Ureter (tissue), 1 donor: ENCODE measurements around the gene EPB41L5. TPM values are rescaled to one million over a fixed set of nuclear protein-coding genes. Genes with fewer than 3 reads are reported as not detected.
"Not testable (repeated sequence)": the region's sequence is repeated elsewhere in the genome, so short reads cannot be mapped to it uniquely, and the experiment has no call there.

Source experiments
- DNase-seq: peaks from one replicate; pipeline ENCODE4 v3.0.0-alpha.2; 2020; ENCODE audit warnings: low spot score
- total RNA-seq: library from RNA; stranded (reverse); gene quantifications from one replicate; pipeline ENCODE4 v1.2.4, GENCODE V29; 2023
- donor health status: DM: yes; HTN: yes; CAD: no.

Gene EPB41L5
- total RNA-seq, 1 donor from 2014 or later = 26.7 TPM

- DNase-seq = no peak
These were observed 17.1 kb downstream of the EPB41L5 start for GRCh38 chr2:120029672-120030640.

GRCh38 chr2:120032297-120032696 is 19.4 kb downstream of the EPB41L5 start:
- no peak for DNase-seq

DNA sequence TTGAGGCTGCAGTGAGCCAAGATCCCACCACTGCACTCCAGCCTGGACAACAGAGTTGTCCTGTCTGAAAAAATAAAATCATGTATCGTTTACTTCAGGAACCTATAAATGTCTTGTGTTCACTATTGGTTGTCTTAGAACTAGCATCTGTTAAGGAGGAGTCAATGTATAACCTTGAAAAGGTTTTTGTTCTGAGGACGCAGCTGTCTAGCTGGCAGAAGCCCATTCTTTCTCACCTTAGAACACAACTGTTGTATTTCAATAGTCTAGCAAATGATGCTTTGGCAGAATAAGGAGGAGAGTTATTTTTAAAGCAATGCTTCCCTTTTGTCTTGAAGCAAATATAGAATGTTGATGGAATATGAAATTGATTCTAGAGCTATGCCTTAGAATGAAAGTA is 21.1 kb downstream of the EPB41L5 start:
- DNase-seq = no peak

- DNase-seq = no peak
These were observed 21.7 kb downstream of the EPB41L5 start for GRCh38 chr2:120034621-120035020.

- DNase-seq = no peak
These were observed 23.3 kb downstream of the EPB41L5 start for GRCh38 chr2:120036145-120036544.

- no peak for DNase-seq
These were observed 25.2 kb downstream of the EPB41L5 start for GRCh38 chr2:120037995-120038541.

GRCh38 chr2:120042359-120042758 is 29.5 kb downstream of the EPB41L5 start:
- DNase-seq = no peak

DNA sequence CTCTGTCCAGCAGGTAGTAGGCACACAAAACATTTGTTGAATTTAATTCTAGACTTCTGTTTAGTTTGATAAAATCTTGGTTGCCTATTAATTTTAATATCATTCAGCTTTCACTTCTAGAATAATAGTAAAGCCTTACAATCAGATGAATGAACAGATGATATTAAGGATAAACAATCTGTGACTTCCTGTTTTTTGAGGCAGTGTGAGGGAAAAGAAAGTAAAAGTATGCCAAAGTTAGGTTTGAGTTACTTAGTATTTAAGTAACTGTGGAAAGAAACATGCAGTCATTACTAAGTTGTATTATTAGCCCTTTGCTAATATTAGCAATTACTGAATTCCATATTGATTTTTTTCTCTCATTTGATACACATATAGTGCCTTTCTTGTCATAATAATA is 31.5 kb downstream of the EPB41L5 start:
- DNase-seq = no peak

- not testable (repeated sequence) for DNase-seq
These were observed 32.9 kb downstream of the EPB41L5 start for GRCh38 chr2:120045775-120046174.

- not testable (repeated sequence) for DNase-seq
These were observed 33.4 kb downstream of the EPB41L5 start for GRCh38 chr2:120046252-120046651.

GRCh38 chr2:120052597-120052996 is 39.7 kb downstream of the EPB41L5 start:
- DNase-seq = no peak

DNA sequence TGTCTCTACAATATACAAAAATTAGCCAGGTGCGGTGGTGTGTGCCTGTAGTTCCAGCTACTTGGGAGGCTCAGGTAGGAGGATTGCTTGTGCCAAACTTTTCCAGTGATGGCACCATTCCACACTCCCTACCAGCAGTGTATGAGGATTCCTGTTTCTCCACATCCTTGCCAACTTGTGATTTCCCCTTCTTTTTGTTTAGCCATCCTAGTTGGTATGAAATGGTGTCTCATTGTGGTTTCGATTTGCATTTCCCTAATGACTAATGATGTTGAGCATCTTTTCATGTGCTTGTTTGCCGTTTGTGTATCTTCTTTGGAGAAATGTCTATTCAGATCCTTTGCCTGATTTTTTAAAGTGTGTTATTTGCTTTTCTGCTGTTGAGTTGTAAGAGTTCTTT is 41.0 kb downstream of the EPB41L5 start:
- DNase-seq = no peak

- no peak for DNase-seq
These were observed 46.6 kb downstream of the EPB41L5 start for GRCh38 chr2:120059483-120059882.

GRCh38 chr2:120060088-120060623 is 47.3 kb downstream of the EPB41L5 start:
- no peak for DNase-seq

DNA sequence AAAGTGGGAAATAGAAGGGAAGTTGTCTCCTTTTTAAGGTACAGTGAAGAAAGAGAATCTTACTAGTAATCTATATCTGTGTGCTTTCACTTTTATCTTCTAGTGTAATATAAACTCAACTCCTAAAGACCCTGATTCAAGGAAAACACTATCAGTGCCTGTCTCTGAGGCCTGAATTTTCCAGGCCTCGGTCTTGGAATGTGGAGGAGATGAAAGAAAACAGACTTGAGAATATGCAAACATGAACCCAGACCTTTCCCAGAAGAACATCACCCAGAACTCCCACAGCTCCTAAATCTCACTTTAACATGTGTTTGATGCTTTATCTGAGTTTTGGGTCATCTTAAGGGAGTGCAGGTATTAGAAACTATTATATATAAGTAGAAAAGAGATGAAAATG is 51.8 kb downstream of the EPB41L5 start:
- no peak for DNase-seq

DNA sequence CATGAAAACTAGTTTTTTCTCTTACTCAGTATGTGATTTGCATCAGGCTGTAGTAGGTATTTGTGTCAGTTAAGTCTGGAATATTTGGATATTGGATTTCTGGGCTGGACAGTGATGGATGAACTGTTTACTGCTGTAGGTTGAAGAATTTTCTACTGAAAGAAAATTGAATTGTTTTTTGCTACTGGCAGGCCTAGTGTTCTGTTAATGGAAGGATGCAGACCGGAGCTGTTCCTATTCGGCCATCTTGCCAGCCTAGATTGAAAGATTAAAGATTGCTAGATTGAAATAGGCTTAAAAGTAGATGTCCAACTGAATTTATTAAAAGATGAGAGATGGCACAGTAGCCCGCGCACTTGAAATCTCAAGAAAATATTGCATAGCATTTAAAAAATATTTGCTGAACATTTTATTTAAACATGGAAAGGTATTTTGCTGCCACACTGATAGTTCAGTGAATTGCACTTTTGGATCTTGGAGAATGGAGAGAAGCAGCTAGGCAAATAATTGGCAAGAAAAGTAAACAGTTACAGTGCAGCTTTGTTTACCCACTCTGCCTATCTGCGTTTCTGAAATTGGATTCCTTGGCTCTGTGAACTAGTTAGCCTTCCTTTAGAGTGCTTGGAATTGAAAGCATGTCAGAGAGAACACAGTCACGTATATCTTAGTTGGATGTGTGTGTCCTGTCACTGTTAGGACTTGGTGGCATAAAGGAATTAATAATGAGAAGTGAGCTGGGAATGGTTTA is 54.1 kb downstream of the EPB41L5 start:
- DNase-seq = no peak

- DNase-seq = not testable (repeated sequence)
These were observed 55.3 kb downstream of the EPB41L5 start for GRCh38 chr2:120068040-120068658.

DNA sequence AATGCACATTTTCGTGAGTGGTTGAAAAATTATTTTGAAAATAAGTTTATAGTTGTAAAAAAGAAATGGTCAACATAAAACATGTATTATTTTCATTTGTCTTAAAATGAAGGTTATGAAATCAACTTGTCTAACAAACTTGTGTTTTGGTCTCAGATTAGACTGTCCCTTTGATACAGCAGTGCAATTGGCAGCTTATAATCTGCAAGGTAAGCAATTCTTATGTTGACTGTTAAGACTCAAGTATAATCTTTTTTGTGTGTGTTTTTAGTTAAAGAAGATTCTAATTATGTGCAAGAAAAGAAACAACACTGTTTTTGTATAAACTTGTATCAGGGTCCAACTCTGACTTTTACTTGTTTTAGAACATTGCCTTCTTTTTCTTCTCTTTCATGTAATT is 62.7 kb downstream of the EPB41L5 start:
- no peak for DNase-seq

- no peak for DNase-seq
These were observed 65.0 kb downstream of the EPB41L5 start for GRCh38 chr2:120077896-120078295.

- DNase-seq = no peak
These were observed 66.8 kb downstream of the EPB41L5 start for GRCh38 chr2:120079647-120080046.

DNA sequence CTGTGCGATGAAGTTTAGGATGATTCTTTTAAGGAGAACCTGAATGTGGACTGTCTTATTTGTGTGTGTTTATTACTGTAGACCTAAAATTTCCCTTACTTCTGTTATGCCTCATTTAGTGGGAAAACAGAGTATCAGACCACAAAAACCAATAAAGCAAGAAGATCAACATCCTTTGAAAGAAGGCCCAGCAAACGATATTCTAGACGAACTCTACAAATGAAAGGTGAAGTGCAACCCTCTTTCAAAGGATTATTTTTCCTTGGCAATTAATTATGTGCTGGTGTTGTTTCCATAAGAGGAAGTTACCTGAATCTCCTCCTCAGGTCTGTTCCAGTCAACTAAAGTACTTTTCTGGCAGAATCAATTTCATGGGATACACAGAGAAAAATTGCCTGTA is 78.6 kb downstream of the EPB41L5 start:
- DNase-seq = no peak

DNA sequence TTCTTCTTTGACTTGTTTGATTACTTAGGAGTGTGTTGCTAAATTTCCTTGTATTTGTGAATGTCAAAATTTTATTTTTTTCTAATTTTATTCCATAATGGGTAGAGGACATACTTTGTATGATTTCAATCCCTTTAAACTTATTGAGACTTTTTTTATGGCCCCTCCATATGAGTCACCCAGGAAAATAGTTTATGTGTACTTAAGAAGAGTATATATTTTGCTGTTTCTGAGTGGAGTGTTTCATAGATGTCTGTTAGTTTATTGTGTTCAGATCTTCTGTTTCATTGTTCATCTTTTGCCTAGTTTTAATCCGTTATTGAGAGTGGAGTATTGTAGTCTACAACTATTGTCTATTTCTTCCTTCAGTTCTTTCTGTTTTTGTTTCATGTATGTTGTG is 81.9 kb downstream of the EPB41L5 start:
- DNase-seq = no peak
